Activated CD4-positive, alpha-beta T cell treated with anti-CD3 and anti-CD28 coated beads, Interleukin-2, amount 50 U/mL, for 16 hours (primary cell): ENCODE measurements around the gene FETUB.
"Not testable (repeated sequence)": the region's sequence is repeated elsewhere in the genome, so short reads cannot be mapped to it uniquely, and the experiment has no call there.

Source experiments
- DNase-seq: peaks from one replicate; pipeline ENCODE4 v3.0.0-alpha.2; 2020

The FETUB gene

GRCh38 chr3:186613637-186614265 is 26.4 kb upstream of the FETUB start:
- no peak for DNase-seq

DNA sequence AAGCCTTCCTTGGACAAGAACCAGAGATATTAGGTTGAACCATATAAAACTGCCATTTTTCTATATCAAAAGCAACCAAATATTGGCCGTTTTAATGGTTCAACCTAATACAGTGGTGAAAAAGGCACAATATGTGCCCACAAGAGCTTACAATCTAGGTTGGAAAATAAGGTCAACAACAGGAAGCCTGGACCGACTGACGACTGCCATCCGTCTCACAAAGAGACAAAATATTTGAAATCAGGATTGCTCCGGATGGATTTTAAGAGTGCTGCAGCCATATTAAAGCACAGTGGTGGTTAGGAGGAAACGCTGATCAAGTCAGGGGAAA is 26.0 kb upstream of the FETUB start:
- no peak for DNase-seq

DNA sequence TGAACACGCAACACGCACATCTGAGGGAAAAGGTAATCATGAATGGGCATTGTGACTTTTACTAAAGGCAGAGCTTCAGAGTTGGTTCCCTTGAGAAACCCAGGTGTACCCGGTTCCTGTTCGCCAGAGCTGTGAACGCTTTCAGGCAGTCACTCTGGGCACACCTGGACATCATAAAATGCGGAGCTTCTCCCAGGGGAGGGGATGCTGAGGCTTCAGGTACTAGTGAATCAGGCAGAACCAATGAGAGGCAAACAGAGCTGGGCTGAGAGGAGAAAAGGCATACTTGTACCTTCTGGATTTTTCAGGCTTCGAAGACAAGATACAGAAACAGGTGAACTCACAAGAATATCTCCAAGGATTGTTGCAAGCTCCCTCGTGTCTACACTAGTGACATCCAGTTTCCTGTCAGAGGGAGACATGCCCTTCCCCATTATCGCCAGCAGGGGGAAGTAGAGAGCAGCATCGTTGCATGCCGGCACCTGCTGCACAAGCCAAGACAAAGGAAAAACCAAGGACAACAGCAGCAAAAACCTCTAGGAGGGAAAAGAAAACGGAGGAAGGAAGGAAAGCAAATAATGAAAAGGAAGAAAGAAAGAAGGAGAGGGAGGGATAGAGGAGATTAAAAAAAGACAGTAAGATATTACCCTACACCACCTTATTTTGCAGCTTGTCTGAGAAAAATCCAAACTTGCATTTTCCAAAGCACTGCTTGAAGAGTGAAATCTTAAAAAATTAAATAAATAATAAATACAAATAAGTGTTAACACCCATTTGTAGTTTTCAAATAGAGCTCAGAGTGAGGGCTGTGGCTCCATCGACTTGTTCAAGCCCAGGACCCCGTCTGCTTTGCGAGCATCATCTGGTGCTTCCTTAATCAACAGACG is 25.4 kb upstream of the FETUB start:
- peak; percentile 83 for DNase-seq

DNA sequence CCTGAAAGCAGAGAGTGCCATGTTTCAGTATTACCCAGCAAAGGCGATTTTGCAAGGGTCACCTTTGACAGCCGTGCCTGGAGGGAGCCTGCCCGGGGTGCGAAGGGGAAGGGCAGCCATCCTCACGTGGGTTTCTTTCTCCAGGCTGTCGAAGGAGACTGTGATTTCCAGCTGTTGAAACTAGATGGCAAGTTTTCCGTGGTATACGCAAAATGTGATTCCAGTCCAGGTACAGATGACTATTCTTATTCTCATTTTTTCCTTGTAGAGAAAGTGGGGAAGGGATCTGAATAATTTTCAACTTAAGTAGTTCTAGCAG is 23.9 kb upstream of the FETUB start:
- DNase-seq: no peak

GRCh38 chr3:186617036-186617946 is 22.9 kb upstream of the FETUB start:
- DNase-seq: peak; percentile 91

GRCh38 chr3:186618318-186618938 is 21.8 kb upstream of the FETUB start:
- DNase-seq: no peak

DNA sequence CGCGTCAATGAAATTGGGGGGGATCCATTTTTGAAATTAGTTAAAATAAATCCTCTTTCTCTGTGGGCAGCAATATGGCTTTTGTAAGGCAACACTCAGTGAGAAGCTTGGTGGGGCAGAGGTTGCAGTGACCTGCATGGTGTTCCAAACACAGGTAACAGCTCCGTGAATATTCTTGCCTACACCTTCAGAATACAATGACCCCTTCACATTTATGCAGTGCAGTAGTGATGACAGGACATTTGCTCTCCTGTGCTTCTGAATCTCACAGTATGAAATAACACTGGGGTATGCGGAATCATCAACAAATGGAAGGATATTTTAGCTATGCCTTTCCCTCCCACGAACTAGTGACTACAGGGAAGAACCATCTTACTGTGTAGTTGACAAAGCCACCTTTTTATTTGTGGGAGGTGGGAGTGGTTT is 20.4 kb upstream of the FETUB start:
- no peak for DNase-seq

- no peak for DNase-seq
Observed at GRCh38 chr3:186620213-186621092, 19.7 kb upstream of the FETUB start.

GRCh38 chr3:186621894-186622650 is 18.1 kb upstream of the FETUB start:
- DNase-seq: no peak

- no peak for DNase-seq
Observed at GRCh38 chr3:186622651-186623310, 17.4 kb upstream of the FETUB start.

- DNase-seq: no peak
Observed at GRCh38 chr3:186624598-186624997, 15.6 kb upstream of the FETUB start.

DNA sequence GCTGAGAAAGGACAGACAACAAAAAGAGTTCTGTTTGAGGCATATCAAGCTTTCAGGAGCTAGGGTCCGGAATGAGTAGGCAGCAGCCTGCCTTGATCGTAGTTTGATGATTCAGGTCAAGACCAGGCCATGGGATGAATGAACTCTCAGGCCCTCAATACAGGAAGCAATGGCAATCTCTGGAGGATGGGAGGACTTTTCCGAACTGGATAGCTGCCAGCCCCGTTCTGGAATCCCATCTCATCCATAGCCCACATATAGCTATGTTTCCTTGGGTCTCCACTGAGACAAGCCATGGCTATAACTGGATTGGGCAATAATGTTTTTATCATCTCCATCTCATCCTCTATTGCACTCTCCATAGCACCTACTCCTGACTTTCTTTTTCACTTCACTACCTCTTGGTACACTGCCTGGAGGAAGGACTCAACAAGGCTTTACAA is 14.6 kb upstream of the FETUB start:
- DNase-seq: no peak

DNA sequence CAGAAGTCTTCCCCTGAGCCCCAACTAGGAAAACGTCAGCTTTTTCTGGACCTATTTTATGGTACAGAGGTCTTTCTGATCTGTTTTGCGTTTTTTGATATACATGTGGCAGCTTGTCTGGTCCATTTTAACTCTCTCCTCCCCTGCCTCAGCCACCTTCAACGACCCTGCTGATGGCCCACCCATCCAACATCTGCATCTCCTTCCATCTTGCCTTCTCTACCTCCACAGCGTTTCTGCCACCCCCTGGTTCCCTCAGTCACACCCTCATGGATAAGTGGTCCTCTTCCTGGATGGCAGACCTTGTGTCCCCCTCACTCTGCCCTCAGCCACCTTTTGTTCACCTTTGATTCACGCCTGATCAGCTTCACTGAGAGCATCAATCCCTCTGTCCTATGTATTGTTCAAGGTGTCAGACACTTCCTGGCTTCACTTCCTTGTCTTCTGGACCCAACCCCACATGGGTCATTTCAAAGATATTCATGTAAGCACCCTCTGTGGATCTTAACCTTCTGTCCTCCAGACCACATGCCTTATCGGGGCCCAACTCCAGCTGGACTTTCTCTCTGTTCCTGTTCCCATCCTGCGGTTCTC is 13.8 kb upstream of the FETUB start:
- no peak for DNase-seq

GRCh38 chr3:186627852-186628414 is 12.3 kb upstream of the FETUB start:
- DNase-seq: no peak

GRCh38 chr3:186628756-186629155 is 11.4 kb upstream of the FETUB start:
- no peak for DNase-seq

- DNase-seq: no peak
Observed at GRCh38 chr3:186630950-186631641, 9.1 kb upstream of the FETUB start.

DNA sequence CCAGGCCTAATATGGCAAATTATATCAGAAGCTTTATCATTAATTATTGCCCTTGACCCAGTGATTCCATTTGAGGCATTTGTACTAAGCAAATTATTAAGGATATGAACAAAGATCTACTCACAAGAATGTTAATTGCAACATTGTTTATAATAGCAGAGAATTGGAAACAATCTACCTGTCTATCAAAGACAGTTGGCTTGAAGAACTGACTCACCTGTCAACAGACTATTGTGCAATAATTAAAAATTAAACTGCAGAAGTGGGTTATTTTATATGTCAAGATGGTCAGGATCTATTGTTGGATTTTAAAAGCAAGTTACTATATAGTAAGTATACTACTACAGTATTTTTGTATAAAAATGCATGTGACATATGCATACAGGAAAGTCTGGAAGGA is 6.7 kb upstream of the FETUB start:
- no peak for DNase-seq

DNA sequence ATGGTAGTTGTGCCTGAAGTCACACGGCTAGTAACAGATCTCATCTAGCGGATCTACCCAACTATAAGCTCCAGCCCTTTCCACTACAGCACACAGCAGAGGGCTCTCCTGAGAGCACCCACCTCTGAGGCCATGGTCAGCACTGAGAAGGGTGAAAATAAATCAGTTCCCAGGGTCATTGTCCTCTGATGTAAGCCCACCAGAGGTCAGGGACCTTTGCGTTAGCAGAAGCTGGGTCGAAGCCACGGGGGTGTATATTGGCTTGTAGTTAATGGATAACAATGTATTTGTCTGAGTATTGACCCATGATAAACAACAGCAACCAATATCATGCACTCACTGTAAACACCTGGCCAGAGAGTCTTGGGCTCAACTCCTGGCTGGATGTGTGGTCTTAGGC is 6.0 kb upstream of the FETUB start:
- DNase-seq: not testable (repeated sequence)

DNA sequence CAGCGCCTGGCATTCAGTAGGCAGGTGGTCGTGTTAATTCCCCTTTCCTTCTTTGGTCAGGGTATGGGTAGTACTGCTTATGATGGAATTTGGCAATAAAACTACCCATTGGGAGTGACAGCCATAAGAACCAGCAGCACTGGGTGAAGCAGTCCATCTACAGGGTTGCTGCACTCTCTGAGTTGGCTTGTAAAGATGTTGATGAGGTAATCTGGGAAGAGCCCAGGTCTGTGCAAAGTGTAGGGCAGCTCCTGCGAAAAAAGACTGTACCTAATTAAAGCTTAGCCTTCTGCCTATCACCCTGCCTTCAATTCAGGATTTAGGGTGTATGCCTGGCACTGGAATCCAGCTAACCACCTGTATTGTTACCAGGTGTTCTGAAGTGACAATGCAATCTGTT is 4.7 kb upstream of the FETUB start:
- DNase-seq: no peak
